ENCODE data around the gene PRAMEF9.

The PRAMEF9 gene

DNA sequence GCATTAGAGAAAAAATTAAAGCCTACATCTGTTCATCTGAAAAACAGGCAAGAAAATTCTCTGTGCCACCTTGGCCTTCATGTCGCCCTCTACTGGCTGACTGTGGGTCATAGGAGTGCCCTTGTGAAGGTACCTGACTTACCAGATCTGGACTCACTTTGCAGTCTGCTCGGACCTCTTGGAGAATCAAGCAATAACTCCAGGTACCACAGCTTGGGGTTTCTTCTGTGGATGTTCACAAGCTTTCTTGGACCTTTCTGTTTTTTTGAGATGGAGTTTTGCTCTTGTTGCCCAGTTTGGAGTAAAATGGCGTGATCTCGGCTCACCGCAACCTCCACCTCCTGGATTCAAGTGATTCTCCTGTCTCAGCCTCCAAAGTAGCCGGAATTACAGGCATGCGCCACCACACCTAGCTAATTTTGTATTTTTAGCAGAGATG is 56.7 kb downstream of the PRAMEF9 start:
- Histone ChIP-seq H3K4me1 (no peaks in the 10 kb centered on the region), H4K20me1 (no peaks in the 10 kb centered on the region), H3K27ac (no peak overlapping the region), H3K9me3 (replicated peaks in 1 of 11) (no peaks in the 10 kb centered on the region), H3K27me3 (no peaks in the 10 kb centered on the region), H3K4me2 (no peak overlapping the region), H3K36me3 (no peaks in the 10 kb centered on the region), H3K9ac (no peak overlapping the region), H3K4me3 (no peak overlapping the region)
- no peak for TF ChIP-seq Cebpa-rat (IDR thresholded peaks at IDR 0.05)
